T-helper 2 cell (primary cell): ENCODE data around the gene RGSL1.
A peak's percentile ranks its signal among the peaks of the same experiment; 100 is the strongest.

Source experiments
- DNase-seq, 5 experiments: peaks; one replicate each; pipeline versions ENCODE4 v3.0.0 to v3.0.0-alpha.2; 2012 to 2022

RGSL1 gene

DNA sequence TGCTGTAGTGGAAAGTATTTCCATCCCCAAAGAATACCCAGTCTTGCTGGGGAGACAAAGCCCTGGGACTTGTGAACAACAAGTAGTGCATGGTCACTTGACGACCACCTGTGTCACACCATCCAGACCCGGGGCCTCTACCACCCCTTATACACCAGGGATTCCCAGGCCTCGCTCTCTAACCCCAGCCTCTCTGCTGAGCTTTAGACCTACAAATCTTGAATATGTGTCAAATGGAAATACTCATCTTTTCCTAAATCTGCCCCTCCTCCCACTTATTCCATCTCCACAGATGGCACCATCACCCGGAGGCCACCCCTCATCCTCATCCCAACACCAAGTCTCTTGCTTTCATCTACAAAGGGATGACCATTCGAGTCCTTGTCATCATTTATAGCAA, 140.0 kb downstream of the RGSL1 start:
- no peak for DNase-seq

DNA sequence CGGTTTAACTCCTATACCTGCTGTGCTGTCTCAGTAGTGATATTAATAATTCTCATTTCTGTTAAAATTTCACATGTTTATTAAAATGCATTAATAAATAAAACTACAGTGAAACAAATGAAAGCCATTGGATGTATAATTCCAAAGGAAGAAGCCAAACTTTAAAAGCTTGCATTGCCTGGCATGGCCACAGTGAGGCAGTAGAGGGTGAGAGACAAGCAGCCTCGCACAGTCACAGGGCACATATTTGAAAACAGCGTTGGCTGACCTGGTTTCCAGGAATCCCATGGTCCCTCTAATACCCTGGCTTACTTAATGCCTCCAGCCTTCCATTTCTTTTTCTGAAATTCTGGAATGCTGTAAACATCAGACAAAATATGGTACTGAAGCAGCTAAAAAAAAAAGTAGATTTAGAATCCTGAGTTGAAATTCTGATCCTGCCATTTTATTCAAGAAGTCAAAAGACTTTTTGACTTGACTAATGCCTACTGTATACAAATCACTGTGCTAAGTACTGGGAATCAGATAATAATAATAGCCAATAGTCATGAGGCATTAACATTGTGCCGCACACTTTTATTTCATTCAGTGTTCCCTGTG, 145.8 kb downstream of the RGSL1 start:
- peak in 4 of 5 experiments; percentile 34 to 53 (median 50) for DNase-seq

DNA sequence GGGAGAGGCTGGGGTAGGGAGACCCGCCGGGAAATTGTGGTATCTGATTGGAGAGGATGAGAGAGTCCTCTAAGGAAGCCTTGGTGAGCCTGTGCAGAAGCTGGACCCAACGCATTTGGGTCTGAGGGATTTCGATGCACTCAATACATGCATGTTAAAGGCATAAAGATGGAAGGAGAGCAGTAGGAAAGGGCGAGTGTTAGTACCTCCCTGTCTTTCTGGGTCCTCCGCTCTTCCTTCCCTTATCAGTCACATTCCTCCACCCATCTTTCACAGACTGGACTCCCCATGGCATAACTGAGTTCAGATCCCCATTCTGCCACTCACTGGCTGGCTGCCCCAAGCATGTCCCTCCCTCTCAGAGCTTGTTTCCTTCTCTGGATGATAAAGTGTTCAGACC, 147.0 kb downstream of the RGSL1 start:
- DNase-seq: no peak

DNA sequence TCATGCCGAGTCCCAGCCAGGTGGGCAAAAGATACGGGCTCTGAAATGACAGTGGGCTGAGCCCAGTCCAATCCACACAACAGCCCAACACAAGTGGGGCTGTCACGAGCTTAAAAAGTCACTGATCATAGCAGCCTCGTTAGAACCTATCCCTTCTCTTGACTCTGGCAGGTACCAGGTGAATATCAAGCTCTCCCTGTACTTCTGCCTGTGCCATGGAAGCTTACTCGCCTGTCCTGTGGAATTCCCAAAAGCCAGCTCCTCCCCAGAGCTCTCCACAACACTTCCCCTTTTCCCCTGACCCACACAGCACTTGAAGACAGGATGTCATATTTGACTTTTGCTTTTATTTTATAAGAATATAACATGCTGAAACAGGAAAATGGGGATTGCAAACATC, 148.3 kb downstream of the RGSL1 start:
- DNase-seq: no peak

DNA sequence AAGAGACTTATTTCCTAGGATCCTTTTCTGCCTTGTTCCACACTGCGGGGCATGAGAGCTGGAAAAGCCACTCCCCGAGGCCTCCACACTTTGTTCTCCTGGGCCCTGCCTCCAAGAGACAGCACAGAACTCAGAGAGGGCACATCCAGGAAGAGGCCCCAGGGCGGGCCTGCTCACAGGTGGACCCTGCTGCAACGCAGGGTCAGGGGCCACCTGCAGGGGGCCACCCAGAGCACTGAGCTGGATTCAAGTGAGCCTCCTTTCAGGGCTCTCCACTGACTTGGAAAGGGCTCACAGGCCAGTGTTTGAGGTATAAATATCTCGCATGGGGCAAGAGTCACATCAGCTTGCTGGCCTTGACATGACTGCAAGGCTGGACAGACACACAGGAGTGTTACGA, 149.4 kb downstream of the RGSL1 start:
- peak in 1 of 5 experiments; percentile 29 for DNase-seq

DNA sequence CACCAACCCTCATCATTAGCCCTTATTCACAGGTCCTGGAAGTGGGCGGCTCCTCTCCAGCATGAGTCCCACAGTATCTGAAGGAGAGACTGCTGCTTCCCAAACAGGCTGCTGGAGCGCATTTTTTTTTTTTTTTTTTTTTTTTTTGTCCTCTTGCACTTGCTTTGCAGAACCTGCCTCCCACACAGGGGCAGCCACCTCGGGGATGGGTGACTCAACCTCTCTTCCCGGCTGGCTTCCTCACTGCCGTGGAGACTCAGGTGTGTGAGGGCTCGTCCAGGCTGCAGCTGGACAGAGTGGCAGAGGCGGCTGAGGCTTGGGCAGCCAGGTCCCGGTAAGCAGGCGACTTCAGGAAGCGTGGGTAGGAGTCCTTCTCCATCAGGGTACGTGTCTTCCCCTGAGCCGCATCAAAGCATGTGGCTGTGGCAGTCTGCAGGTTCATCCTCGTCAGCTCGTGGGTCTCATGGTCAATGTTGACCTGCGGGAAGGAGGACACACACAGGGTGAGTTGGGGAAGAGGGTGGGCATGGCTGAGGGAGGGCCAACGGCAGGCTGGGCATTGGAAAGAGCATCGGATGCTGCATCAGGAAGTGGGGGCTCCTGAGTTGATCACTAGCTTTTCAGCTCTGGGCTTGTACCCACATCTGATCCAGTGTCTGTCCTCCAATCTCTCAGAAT, 150.2 kb downstream of the RGSL1 start:
- DNase-seq: no peak

DNA sequence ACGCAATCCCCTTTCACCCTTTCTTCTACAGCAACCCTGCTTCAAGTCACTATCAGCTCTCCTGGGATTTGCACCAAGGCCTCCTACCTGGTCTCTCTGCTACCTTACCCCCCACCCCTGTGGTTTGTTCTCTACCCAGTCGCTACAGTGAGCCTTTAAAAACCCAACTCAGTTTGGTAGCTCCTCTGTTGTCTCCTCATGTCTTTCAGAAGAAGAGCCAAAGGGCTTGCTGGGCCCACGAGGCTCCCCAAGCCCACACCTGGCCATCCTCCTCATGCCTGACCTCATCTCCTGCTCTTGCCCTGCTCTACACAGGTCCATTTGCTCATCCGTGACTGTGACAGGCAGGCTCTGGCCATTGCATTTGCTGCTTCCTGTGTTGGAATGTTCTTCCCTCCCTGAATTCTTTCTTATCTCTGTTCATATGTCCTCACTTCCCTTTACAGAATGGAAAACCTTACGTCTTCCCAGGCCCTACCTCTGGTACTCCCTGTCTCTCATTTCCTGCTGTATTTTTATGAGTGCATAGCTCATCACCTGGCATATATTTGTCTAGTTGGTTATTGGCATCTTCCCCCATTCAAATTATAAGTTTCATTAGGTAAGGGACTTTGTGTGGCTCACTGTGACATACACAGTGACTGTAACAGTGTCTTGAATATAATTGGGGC, 150.9 kb downstream of the RGSL1 start:
- DNase-seq: no peak

DNA sequence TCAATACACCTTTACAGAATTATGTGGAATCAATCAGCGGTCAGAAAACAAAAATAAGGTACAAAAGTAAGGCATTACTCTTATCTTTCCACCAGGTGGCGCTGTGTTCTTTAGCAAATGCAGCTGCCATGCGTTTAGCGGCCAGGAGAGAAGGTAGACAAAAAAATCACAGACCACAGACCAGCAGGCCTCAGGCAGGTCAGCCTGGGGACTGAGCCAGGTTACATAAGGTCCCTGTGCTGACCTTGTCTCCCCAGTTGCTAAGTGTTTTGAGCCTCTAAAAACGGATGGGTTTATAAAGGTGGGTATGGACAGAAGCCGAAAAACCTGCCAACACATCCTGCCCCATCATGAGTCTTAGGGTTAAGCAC, 151.5 kb downstream of the RGSL1 start:
- peak in 4 of 5 experiments; percentile 25 to 74 (median 56) for DNase-seq

DNA sequence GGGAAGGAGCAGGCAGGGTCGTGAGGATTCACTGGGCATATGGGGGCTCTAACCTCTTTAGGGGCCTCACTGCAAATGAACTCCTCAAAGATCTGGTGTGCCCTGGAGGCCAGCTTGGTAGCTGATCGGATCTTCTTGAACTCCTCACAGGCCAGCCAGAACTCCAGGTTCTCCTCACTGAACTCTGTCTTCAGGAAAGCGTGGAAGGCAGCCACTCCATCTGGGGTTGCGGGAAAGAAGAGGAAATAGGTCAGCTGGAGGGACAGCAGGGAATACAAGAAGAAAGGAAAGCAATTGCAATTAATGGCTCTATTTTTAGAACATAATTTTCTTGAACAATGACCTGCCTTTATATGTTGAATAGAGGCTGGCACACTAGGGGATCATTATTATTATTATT, 152.0 kb downstream of the RGSL1 start:
- DNase-seq: no peak

DNA sequence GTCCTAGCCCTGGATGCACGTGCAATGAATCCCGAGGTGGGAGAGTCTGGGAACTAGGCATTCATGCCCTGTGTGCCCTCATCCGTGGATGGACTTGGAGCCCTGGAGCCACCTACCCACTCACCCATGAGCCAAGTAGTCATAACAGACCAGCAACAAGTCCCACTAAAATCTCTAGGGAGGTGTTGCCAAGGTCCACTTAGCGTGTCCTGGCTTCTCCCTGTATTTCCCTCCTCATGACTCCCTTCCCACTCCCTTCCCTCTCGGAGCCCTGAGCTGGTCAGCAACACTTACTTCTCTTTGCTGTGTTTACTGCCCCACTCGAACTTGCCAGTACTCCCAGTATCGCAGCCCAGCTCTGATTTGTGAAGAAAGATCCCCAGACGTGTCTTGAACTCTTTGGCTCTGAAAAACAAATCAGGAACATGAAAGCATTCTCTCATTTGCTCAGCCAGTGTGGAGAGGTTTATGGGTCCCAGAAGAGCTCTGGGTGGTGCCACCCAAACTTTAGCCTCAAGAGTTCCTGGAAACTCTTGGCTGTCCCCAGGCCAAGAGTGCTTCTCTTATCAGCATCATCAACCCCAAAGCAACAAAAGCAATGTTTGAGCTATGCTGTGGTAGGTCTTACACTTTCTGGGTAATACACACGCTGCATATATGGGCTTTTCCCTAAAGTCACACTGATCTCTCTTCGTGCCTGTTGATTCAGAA, 153.1 kb downstream of the RGSL1 start:
- peak in 2 of 5 experiments; percentile 19 to 83 for DNase-seq

DNA sequence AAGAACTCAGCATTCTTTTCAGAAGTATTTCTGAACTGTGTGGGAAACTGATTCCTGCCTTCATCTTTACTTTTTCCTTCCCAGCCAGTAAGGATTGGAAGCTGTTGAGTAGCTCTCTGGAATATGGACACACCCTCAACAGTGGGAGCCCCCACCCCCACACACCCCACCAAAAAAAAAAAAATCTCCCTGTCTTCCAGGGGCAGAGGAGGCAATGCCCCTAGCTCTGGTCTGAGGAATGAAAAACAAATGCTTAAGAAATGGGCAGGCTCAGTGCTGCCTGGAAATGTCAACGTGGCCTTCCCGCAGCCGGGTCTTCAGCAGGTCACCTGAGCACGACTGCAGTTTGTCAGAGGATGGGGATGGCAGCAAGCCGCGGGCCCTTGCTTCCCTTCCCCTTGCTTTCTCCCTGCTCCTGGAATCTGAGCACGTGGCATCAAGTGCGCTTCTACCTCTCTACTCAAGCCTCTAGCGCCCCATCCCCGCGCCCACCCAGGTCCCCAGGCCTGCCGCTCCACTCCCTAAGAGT, 153.8 kb downstream of the RGSL1 start:
- no peak for DNase-seq

DNA sequence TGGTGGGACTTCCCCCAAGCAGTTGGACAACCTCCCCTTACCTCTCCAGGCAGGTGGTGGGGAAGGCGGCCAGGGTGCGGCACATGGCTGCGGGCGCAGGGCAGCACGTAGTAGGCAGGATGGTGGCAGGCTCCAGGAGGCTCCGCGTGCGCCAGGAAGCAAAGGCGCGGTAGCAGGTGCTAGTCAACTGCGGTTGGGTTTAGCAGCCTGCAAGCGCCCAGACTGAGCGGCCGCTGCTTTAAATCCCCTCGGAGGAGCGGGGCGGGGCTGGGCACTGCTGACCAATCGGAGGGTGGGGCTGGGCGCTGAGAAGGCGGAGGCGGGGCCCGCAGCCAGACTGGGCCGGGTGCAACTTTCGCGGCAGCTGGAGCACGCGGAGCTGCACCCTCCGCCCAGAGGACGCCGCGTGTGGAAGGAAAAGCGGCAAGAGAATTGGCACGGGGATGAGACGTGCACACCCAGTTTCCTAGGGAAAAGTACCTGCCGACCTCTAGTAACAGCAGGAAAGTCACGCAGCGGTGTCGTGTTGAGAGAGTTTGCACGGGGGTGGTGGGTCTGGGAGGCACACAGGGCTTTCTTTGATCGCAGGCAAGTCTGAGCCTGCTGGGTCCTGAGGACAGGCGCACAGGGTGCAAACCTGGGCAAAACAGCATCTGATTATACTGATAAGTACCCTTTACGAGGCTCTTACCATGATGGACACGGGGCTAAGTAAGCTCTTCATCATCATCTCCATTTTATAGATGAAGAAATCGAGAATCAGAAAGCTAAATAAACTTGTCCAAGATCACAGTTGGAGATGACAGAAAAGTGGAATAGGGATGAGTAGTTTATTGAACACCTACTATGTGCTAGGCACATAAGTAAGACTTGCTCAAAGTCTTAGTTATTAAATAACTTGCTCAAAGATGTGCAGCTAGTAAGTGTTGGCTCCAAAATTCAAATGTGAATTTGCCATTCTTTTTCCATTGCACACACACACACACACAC, 154.5 kb downstream of the RGSL1 start, which contains the start of gene RGS16:
RGS16 (minus strand) TSS at position 215 of the 990 bp plus-strand sequence; CDS start at position 85, 130 bp downstream.
- DNase-seq: peak; percentile 78 to 94 (median 89)

DNA sequence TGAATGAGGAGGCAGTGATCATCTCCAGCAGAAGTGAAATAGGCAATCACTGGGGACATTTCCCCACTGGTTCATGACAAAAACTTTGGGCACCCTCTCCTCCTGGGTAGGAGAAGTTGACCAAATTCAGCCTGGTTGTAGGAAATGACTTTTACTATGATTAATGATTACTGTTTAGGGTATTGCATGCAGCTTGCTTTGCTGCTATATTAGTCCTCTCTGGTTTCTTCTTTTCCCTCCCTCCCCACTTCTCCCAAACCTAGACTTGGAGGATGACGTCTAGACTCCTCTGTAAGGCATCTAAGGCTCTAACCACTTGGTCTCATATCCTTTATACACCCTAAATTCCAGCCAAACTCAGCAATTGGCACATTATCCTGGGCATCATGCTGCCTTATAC, 157.6 kb downstream of the RGSL1 start:
- DNase-seq: no peak

DNA sequence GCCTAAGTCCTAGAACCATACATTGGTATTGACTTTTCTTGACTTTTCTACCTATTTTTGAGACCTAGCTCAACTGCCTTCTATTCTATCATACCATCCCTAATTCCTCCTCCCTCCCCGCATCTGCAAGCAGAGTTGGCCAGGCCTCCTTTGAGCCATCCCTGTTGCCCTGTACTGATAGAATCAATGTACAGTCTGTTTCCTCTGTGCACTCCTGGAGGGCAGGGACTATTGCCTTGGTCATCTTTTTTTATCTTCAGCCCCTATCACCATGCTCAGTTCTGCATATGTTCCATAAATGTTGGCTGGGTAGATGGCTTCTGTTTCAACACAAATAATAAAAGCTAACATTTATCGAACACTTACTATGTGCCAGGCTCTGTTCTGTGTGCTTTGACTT, 158.3 kb downstream of the RGSL1 start:
- DNase-seq: no peak

DNA sequence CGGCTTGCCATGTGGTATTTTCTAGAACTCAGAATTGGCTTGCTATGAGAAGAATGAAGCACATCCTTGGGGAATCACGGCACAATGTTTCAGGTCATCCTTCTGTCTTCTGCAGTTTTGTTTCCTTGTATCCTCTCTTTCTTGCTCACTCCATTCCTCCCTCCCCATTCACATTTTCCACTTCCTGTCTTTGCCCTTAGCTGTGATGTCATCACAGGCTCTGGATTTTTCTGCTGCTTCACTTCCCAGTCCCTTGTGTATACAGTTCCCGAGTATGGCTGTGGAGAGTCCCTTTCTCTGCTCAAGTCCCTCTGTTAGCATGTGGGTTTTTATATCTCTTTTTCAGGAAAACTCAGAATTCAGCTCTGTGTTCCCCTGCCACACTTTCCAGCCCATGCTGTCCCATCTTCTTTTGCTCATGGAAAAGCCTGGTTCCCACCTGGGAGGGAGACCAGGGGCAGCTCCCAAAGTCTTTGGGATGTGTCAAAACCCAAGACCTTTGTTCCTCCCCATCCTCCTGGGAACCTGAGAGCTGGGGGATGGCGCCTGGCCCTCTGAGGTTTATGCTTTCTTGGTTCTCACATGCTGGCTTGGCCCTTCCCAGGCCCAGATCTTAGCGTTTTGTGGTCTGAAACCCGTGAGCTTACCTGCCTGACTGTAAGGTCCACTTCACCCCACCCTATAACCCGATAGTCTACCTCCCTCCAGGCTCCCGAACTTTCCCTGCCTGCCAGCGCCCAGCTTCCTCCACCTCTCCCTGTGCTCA, 159.1 kb downstream of the RGSL1 start:
- DNase-seq: no peak
